DOHH2 (cell line): Measurements from ENCODE around the gene NPLOC4.

Experiments used
- H3F3A ChIP-seq: fragments of 200-600 bp; sonication (generic), shearing (Covaris generic); 2 replicates; pipeline ENCODE4 v1.6.0; 2016; ENCODE audit warnings: antibody characterized with exemption, mild to moderate bottlenecking; ENCODE audit not compliant: control insufficient read depth, insufficient read depth
- H3K27ac ChIP-seq: fragments of 200-600 bp; sonication (generic); 2 replicates; pipeline ENCODE4 v1.5.1; 2014; ENCODE audit warnings: low read depth, mild to moderate bottlenecking, low read length, moderate library complexity
- H3K27me3 ChIP-seq: fragments of 200-600 bp; sonication (generic); 2 replicates; pipeline ENCODE4 v1.6.1; 2014; ENCODE audit warnings: mild to moderate bottlenecking, low read length, mixed read lengths; ENCODE audit not compliant: control insufficient read depth
- H3K36me3 ChIP-seq: fragments of 200-600 bp; sonication (generic); 2 replicates; pipeline ENCODE4 v1.6.1; 2014; ENCODE audit warnings: mild to moderate bottlenecking, low read length, moderate library complexity, mixed read lengths; ENCODE audit not compliant: control insufficient read depth
- H3K4me1 ChIP-seq: fragments of 200-600 bp; sonication (generic); 2 replicates; pipeline ENCODE4 v1.6.1; 2014; ENCODE audit warnings: mild to moderate bottlenecking, low read length, mixed read lengths; ENCODE audit not compliant: control insufficient read depth
- H3K4me2 ChIP-seq: fragments of 200-600 bp; sonication (generic); 2 replicates; pipeline ENCODE4 v1.6.0; 2014; ENCODE audit warnings: mild to moderate bottlenecking, low read length, moderate library complexity
- H3K4me3 ChIP-seq: fragments of 200-600 bp; sonication (generic); 2 replicates; pipeline ENCODE4 v1.5.1; 2014; ENCODE audit warnings: mild to moderate bottlenecking, low read length, mixed read lengths
- H3K79me2 ChIP-seq: fragments of 200-600 bp; sonication (generic); 2 replicates; pipeline ENCODE4 v1.6.1; 2014; ENCODE audit warnings: mild to moderate bottlenecking, low read length, mixed read lengths; ENCODE audit not compliant: control insufficient read depth
- H3K9me2 ChIP-seq: fragments of 200-600 bp; sonication (generic); replicated peaks from 2 replicates; pipeline ENCODE4 v1.6.1; 2014; ENCODE audit warnings: mild to moderate bottlenecking, low read length, mixed read lengths; ENCODE audit not compliant: control insufficient read depth
- H3K9me3 ChIP-seq: fragments of 200-600 bp; sonication (generic); 2 replicates; pipeline ENCODE4 v1.6.1; 2014; ENCODE audit warnings: antibody characterized with exemption, low read length, mixed read lengths; ENCODE audit not compliant: control insufficient read depth, insufficient read depth
- H4K20me1 ChIP-seq: fragments of 200-600 bp; sonication (generic); 2 replicates; pipeline ENCODE4 v1.6.0; 2014; ENCODE audit warnings: low read depth, mild to moderate bottlenecking, antibody characterized with exemption, low read length, moderate library complexity; ENCODE audit not compliant: control insufficient read depth, insufficient read depth
- EZH2phosphoT487 ChIP-seq: fragments of 200-600 bp; sonication (generic); IDR thresholded peaks from 2 replicates; pipeline ENCODE4 v1.6.1; 2017; ENCODE audit warnings: borderline replicate concordance, mild to moderate bottlenecking, antibody characterized with exemption, low read length, moderate library complexity, mixed read lengths
- TF ChIP-seq, protein P1 (sequence below): fragments of 200-600 bp; sonication (generic); IDR thresholded peaks from one replicate; pipeline ENCODE4 v1.5.1; 2014; ENCODE audit warnings: antibody characterized with exemption, mild to moderate bottlenecking, low read depth, low read length; ENCODE audit not compliant: poor library complexity, severe bottlenecking

Gene NPLOC4

DNA sequence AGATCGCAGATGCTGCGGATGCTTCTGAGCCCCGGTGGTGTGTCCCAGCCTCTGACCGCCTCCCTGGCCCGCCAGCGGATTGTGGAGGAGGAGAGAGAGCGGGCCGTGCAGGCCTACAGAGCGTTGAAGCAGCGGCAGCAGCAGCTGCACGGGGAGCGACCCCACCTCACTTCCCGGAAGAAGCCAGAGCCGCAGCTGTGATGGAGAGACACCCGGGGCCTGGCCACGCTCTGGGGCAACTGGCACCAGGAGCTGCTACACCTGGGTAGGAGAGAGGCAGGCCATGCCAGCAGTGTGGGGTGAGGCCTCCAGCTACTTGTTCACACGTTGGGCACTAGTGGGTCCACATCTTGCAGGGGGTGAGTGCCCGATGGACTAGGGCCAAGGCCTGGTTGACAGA lies 35.6 kb upstream of the NPLOC4 start:
- Histone ChIP-seq H3K4me2 (no peak overlapping the region), H3K4me1 (peaks cover 11% of the 10 kb centered on the region), H3K79me2 (peaks cover 35% of the 10 kb centered on the region), H4K20me1 (0 out of 2 replicates have a peak, but pooled peaks cover 3% of the 10 kb centered on the region), H3K9me3 (no peaks in the 10 kb centered on the region), H3K27ac (no peak overlapping the region), H3K27me3 (no peaks in the 10 kb centered on the region), H3K9me2 (no peaks in the 10 kb centered on the region), H3K36me3 (peaks cover 79% of the 10 kb centered on the region), H3F3A (peaks cover 9% of the 10 kb centered on the region), H3K4me3 (no peak overlapping the region)
- no peak for TF ChIP-seq EZH2phosphoT487
- TF ChIP-seq, protein P1, sequence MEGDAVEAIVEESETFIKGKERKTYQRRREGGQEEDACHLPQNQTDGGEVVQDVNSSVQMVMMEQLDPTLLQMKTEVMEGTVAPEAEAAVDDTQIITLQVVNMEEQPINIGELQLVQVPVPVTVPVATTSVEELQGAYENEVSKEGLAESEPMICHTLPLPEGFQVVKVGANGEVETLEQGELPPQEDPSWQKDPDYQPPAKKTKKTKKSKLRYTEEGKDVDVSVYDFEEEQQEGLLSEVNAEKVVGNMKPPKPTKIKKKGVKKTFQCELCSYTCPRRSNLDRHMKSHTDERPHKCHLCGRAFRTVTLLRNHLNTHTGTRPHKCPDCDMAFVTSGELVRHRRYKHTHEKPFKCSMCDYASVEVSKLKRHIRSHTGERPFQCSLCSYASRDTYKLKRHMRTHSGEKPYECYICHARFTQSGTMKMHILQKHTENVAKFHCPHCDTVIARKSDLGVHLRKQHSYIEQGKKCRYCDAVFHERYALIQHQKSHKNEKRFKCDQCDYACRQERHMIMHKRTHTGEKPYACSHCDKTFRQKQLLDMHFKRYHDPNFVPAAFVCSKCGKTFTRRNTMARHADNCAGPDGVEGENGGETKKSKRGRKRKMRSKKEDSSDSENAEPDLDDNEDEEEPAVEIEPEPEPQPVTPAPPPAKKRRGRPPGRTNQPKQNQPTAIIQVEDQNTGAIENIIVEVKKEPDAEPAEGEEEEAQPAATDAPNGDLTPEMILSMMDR = no peak

DNA sequence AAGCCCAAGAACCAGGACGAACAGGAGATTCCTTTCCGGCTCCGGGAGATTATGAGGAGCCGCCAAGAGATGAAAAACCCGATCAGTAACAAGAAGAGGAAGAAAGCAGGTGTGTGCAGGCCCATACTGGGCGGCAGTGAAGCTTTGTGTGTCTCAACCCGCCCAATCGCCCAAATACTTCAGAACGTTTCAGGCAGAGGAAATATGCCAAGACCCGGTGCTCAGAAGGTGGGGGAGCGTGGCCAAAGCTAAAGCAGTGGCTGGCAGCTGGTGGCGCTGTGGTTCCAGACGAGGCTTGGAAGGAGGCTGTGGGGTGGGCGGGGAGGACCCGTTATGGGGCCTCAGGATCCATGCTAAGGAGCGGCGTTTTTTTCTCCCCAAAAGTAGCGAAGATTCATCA lies 30.8 kb upstream of the NPLOC4 start:
- TF ChIP-seq, protein P1 = peak; percentile 48
- TF ChIP-seq EZH2phosphoT487 = no peak
- Histone ChIP-seq H3K79me2 (peaks cover 63% of the 10 kb centered on the region), H3K4me1 (peaks cover 25% of the 10 kb centered on the region), H3F3A (peaks cover 10% of the 10 kb centered on the region), H3K27ac (0 out of 2 replicates have a peak overlapping the region, but pooled peaks have one; percentile 79), H3K4me2 (peak overlapping the region; percentile 100), H3K9me3 (no peaks in the 10 kb centered on the region), H3K9me2 (no peaks in the 10 kb centered on the region), H4K20me1 (no peaks in the 10 kb centered on the region), H3K36me3 (peaks cover 82% of the 10 kb centered on the region), H3K4me3 (peak overlapping the region; percentile 97), H3K27me3 (no peaks in the 10 kb centered on the region)

GRCh38 chr17:81666342-81667191 lies 29.7 kb upstream of the NPLOC4 start, which contains the start of the genes CCDC137 and OXLD1:
TSS of gene CCDC137 (plus strand) at chr17:81666737. CDS start at chr17:81666767, 30 bp downstream.
TSS of gene OXLD1 (minus strand) at chr17:81666605. CDS start at chr17:81666577, 28 bp downstream.
- Histone ChIP-seq H3K79me2 (peaks cover 63% of the 10 kb centered on the region), H3K4me2 (peak within 1 kb of the TSS; percentile 100), H3K27ac (peak within 1 kb of the TSS; percentile 79), H3K4me1 (peaks cover 25% of the 10 kb centered on the region), H3K9me3 (no peaks in the 10 kb centered on the region), H3K4me3 (peak within 1 kb of the TSS; percentile 97), H4K20me1 (no peaks in the 10 kb centered on the region), H3K27me3 (no peaks in the 10 kb centered on the region), H3F3A (peaks cover 10% of the 10 kb centered on the region), H3K9me2 (no peaks in the 10 kb centered on the region), H3K36me3 (peaks cover 70% of the 10 kb centered on the region)
- TF ChIP-seq, protein P1 = no peak
- TF ChIP-seq EZH2phosphoT487 = no peak
